ENCODE results near the gene PARD3B. TPM values are rescaled to one million over a fixed set of nuclear protein-coding genes. Genes with fewer than 3 reads are reported as not detected.

Gene PARD3B
- total RNA-seq, 1 experiment from 2014 or later = 6.4 TPM

DNA sequence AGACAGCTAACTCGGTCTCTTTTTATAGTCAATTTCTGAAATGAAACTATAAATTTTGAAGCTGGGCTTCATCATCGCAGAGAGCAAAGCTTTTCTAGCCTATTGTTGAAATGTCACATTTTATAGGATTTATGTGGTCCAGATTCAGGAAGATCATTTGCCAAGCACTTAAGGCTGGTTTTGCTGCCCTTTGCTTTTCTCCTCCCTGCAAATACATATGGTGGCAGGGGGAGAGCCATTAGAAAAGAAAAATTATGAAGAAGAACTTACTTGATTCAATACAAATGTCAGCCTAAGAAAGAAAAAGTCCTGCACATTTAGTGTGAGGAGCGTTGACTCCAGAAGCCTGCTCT is 930.1 kb downstream of the PARD3B start:
- Histone ChIP-seq H3K79me2 (ENCODE audit: insufficient read depth, low read length) (no peaks in the 10 kb centered on the region; the same call in 1 of the 2 replicates), H3K9ac (ENCODE audit: extremely low read depth, insufficient read length, low read length) (no peak overlapping the region), H3K79me1 (ENCODE audit: insufficient read depth, low read depth, low read length, poor library complexity, severe bottlenecking) (no peaks in the 10 kb centered on the region), H3K4me2 (ENCODE audit: insufficient read depth, insufficient read length, low read length) (no peak overlapping the region), H4K8ac (replicated peaks; ENCODE audit: insufficient read length, low read depth, low read length) (no peak overlapping the region), H2AK5ac (ENCODE audit: insufficient read length, low read length) (no peak overlapping the region), H4K5ac (ENCODE audit: insufficient read length, low read depth, low read length) (no peak overlapping the region), H2BK120ac (ENCODE audit: low read depth, low read length, poor library complexity, severe bottlenecking) (no peak overlapping the region), H3K23ac (ENCODE audit: insufficient read length, low read depth, low read length) (no peak overlapping the region), H3K4ac (ENCODE audit: low read depth, low read length) (no peak overlapping the region), H3K56ac (ENCODE audit: insufficient read length, low read depth, low read length) (no peak overlapping the region), H4K20me1 (ENCODE audit: control insufficient read depth, insufficient read depth, insufficient read length) (no peaks in the 10 kb centered on the region), H3K27me3 (ENCODE audit: insufficient read depth, low read length) (no peaks in the 10 kb centered on the region), H2AFZ (ENCODE audit: low read length) (no peak overlapping the region), H3K23me2 (ENCODE audit: insufficient read length, low read depth, low read length, poor library complexity, severe bottlenecking) (no peaks in the 10 kb centered on the region), H3K14ac (ENCODE audit: insufficient read depth, low read length) (no peak overlapping the region), H2BK15ac (ENCODE audit: low read depth, low read length) (no peak overlapping the region), H2BK5ac (ENCODE audit: insufficient read length, low read length) (no peak overlapping the region), H2BK20ac (ENCODE audit: low read depth, low read length, poor library complexity, severe bottlenecking) (no peak overlapping the region), H3K9me3 (ENCODE audit: control insufficient read depth, low read depth, low read length) (no peaks in the 10 kb centered on the region), H2BK12ac (ENCODE audit: insufficient read length, low read depth, low read length) (no peak overlapping the region), H4K91ac (ENCODE audit: insufficient read length, low read depth, low read length) (no peak overlapping the region), H3K18ac (ENCODE audit: insufficient read length, low read depth, low read length) (no peak overlapping the region), H3K4me1 (ENCODE audit: insufficient read depth, low read length) (peaks cover 3% of the 10 kb centered on the region; the same call in 1 of the 2 replicates), H3T11ph (ENCODE audit: low read length) (no peak overlapping the region), H3K27ac (ENCODE audit: insufficient read length, low read depth, low read length) (no peak overlapping the region)
- no peak for DNase-seq
- WGBS (ENCODE audit: extremely low coverage, insufficient read length, low lambda C conversion rate) = no CpG with 5 or more reads among the region's 3 CpGs
- Mint-ChIP-seq H3K27ac (no peak overlapping the region), H3K36me3 (ENCODE audit: insufficient read depth in 1 of 3, low read depth in 3 of 3) (peaks cover 0 to 3% (median 3%) of the 10 kb centered on the region in 3 experiments; a peak in 4 of 7 replicates), H3K4me1 (peaks cover 31 to 36% of the 10 kb centered on the region in 2 experiments), H3K9me3 (no peaks in the 10 kb centered on the region), H3K27me3 (ENCODE audit: low read depth) (no peaks in the 10 kb centered on the region), H3K4me3 (no peak overlapping the region)
- TF ChIP-seq, protein P1, sequence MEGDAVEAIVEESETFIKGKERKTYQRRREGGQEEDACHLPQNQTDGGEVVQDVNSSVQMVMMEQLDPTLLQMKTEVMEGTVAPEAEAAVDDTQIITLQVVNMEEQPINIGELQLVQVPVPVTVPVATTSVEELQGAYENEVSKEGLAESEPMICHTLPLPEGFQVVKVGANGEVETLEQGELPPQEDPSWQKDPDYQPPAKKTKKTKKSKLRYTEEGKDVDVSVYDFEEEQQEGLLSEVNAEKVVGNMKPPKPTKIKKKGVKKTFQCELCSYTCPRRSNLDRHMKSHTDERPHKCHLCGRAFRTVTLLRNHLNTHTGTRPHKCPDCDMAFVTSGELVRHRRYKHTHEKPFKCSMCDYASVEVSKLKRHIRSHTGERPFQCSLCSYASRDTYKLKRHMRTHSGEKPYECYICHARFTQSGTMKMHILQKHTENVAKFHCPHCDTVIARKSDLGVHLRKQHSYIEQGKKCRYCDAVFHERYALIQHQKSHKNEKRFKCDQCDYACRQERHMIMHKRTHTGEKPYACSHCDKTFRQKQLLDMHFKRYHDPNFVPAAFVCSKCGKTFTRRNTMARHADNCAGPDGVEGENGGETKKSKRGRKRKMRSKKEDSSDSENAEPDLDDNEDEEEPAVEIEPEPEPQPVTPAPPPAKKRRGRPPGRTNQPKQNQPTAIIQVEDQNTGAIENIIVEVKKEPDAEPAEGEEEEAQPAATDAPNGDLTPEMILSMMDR (conservative IDR thresholded peaks at IDR 0.05) = no peak

All from H9 (cell line).